SHP77 treated with DMSO at 0.1 percent for 48 hours (cell line): ENCODE measurements around the gene PREB.
"Not testable (repeated sequence)": the region's sequence is repeated elsewhere in the genome, so short reads cannot be mapped to it uniquely, and the experiment has no call there.

Experiments used
- DNase-seq: peaks from one replicate; lab custom pipeline; 2025; lab: John Stamatoyannopoulos, UW

The PREB gene, protein sequence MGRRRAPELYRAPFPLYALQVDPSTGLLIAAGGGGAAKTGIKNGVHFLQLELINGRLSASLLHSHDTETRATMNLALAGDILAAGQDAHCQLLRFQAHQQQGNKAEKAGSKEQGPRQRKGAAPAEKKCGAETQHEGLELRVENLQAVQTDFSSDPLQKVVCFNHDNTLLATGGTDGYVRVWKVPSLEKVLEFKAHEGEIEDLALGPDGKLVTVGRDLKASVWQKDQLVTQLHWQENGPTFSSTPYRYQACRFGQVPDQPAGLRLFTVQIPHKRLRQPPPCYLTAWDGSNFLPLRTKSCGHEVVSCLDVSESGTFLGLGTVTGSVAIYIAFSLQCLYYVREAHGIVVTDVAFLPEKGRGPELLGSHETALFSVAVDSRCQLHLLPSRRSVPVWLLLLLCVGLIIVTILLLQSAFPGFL

GRCh38 chr2:27133905-27134780, at the start of gene PREB:
Gene PREB (minus strand): TSS chr2:27134636. CDS start chr2:27134421, 215 bp downstream.
- DNase-seq = peak; percentile 75

DNA sequence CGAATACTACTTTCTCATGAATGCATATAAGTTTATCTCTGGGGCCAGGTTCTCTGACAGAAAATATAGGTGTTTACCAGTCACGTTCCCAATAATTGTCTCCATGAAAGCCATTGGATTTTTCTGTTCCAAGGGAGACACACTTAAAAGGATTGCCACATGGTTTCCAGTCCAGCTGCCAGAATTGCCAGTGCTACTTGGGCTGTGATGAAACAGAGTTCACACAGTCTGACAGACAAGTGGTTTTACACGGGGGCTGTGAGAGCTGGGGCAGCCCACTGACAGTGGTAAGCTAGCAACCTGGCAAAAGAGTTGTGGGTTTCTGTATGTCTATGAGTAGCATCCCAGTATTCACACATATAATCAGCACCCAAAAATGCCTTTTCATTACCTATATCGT, 49.7 kb upstream of the PREB start:
- DNase-seq = no peak

DNA sequence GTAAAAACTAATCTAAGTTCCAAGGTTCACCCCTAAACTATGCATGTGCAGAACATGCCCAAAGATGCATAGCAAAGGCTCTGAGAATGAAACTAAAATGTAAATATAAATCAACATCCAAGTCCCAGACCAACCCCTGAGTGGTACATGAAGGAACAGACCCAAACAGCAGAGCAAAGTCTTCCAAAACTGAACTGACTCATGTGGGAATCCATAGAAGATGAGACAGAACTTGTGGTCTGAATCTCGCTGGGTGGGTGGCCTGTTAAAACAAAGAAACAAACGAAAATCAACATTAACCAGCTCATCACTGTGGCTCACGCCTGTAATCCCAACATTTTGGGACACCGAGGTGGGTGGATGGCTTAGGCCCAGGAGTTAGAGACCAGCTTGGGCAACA, 47.9 kb upstream of the PREB start:
- no peak for DNase-seq

- DNase-seq = no peak
Measured at GRCh38 chr2:27179344-27180000, 45.0 kb upstream of the PREB start.

- no peak for DNase-seq
Measured at GRCh38 chr2:27178469-27178868, 44.0 kb upstream of the PREB start.

GRCh38 chr2:27177441-27178351, 43.3 kb upstream of the PREB start:
- no peak for DNase-seq

- not testable (repeated sequence) for DNase-seq
Measured at GRCh38 chr2:27175781-27176180, 41.3 kb upstream of the PREB start.

- no peak for DNase-seq
Measured at GRCh38 chr2:27175330-27175729, 40.9 kb upstream of the PREB start.

GRCh38 chr2:27174638-27175037, 40.2 kb upstream of the PREB start:
- no peak for DNase-seq

GRCh38 chr2:27171351-27171848, 37.0 kb upstream of the PREB start:
- DNase-seq = no peak

- no peak for DNase-seq
Measured at GRCh38 chr2:27170581-27171337, 36.3 kb upstream of the PREB start.

DNA sequence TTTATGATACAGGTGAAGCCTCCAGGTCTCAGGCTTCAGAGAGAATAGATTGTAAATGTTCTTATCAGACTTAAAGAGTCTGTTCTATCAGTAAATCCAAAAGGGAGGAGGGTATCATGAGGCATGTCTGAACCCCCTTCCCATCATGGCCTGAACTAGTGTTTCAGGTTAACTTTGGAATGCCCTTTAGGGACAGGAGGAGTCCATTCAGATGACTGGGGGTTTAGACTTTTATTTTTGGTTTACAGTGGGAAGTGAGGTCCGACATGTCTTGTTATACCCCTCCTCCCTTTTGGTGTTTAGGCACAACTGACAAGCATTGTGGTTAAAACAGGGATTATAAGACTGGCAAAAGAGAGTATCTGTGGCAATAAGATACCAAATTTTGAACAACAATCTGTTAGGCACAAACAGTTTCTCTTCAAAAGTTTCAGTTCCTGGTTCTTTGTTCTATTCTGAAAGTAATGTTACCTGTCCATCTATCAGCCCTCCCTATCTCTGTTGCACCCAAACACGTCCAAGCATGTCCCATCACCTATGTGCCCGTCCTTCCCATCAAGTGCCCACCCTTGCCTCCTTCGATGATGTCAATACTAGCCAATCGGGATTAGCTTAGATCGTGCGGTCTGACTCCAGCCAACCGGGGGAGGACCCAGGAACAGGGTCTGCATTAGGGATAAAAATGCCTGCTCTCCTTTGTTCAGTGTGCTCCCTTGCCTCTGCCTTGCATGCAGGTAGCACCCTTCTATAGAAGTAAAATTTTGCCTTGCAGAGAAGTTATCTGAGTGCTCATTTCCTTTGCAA, 30.7 kb upstream of the PREB start:
- DNase-seq = no peak

DNA sequence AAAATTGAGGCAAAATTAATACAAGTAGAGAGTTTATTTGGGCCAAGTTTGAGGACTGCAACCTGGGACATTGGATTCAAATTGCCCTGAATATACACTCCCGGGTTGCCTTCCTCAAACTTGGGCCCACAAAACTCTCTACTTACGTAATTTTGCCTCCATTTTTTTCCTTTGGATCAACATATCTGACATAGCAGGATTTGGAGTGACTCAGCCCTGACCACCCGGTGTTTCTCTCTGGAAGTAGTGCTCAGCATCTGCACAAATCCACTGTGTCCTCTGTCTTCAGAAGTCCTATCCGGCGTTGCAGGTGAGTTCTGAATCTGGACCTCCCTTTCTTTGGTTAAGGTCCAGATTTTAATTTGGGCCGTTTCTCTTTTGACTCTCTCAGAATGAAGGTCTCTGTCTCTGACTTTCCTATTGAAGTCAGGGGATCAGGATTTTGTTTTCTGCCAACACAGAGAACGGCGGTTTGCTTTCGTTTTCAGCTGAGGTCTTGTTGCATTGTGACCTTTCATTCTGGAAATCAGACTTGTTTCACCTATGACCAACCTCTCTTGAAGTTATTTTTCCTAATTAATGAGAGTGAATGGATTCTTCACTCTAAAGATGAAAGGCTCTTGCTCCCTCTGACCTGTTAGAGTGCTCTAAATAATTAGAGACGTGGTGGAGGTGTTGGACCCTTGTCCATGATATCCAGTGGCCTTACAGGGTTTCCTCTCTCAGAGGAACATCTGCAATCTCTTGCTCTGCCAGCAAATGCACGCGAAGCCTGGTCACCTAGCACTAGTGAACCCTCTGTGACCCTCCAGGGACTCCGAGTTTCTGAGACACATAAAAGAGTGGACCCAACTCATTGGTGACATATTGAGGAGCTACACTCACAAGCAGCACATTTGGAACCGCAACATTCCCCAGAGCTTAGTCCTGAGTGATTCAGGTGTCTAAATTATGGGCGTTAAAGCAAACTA, 28.0 kb upstream of the PREB start:
- peak; percentile 12 for DNase-seq

DNA sequence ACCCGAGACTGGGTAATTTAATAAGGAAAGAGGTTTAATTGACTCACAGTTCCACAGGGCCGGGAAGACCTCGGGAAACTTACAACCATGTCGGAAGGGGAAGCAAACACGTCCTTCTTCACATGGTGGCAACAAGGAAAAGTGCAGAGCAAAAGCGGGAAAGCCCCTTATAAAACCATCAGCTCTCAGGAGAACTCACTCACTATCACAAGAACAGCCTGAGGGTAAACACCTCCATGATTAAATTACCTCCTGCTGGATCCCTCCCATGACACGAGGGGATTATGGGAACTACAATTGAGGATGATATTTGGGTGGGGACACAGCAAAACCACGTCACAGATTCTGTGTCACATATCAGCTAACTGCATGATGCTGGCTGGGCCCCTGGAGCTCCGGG, 25.8 kb upstream of the PREB start:
- no peak for DNase-seq

- DNase-seq = no peak
Measured at GRCh38 chr2:27159271-27159670, 24.8 kb upstream of the PREB start.

DNA sequence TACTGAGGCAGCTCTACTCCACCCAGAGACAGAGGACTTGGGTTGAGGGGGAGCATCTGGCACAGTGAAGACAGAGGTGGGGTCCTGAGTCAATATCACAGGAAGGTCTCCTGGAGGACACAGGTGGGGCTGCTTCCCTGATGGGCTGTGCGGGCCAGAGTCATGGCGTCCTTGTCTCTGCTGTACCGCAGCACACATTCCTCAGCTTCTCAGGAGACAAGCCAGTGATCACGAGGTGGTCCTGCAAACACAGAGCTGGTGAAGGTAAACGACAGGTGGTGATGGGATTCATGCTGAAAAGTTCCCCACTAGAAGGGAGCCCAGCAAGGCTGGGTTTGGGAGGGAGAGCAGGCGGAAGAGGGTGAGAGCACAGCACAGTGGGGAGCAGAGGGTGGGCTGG, 24.0 kb upstream of the PREB start:
- DNase-seq = no peak

- no peak for DNase-seq
Measured at GRCh38 chr2:27155069-27155520, 20.7 kb upstream of the PREB start.

GRCh38 chr2:27154488-27154887, 20.1 kb upstream of the PREB start:
- DNase-seq = no peak
